ENCODE results near the gene INTS15. TPM values are rescaled to one million over a fixed set of nuclear protein-coding genes. Genes with fewer than 3 reads are reported as not detected.

Gene INTS15
- total and polyA plus RNA-seq, 8 donors, result 12.4 to 23.0 (median 14.8) TPM

GRCh38 chr7:6558837-6559236 lies 31.0 kb upstream of the INTS15 start:
- Histone ChIP-seq H3K27ac (no peak overlapping the region), H3K27me3 (no peaks in the 10 kb centered on the region), H3K9me3 (no peaks in the 10 kb centered on the region), H3K4me1 (no peaks in the 10 kb centered on the region), H3K4me3 (no peak overlapping the region), H3K36me3 (no peaks in the 10 kb centered on the region)
- FAIRE-seq, result no peak
- no peak for TF ChIP-seq CTCF (IDR thresholded peaks at IDR 0.05)
- intact Hi-C loops (cut with DNase I), result no loop called here
- ATAC-seq, result no peak
- DNase-seq, result no peak
- 53 to 55% methylated on average over 6 of the region's 6 CpGs for WGBS, 2 donors

- no peak for ATAC-seq
- intact Hi-C loops (cut with DNase I), result no loop called here
- no peak for DNase-seq
- Histone ChIP-seq H3K27me3 (no peaks in the 10 kb centered on the region), H3K36me3 (no peaks in the 10 kb centered on the region), H3K9me3 (no peaks in the 10 kb centered on the region), H3K4me3 (no peak overlapping the region), H3K4me1 (no peaks in the 10 kb centered on the region), H3K27ac (no peak overlapping the region)
- FAIRE-seq, result no peak
- 19 to 20% methylated on average over 3 of the region's 3 CpGs for WGBS, 2 donors
- TF ChIP-seq CTCF (IDR thresholded peaks at IDR 0.05), result no peak
Observed at GRCh38 chr7:6559896-6560295, 29.9 kb upstream of the INTS15 start.

- intact Hi-C loops (cut with DNase I), result no loop called here
- Histone ChIP-seq H3K27ac (no peak overlapping the region), H3K27me3 (no peaks in the 10 kb centered on the region), H3K36me3 (no peaks in the 10 kb centered on the region), H3K4me1 (no peaks in the 10 kb centered on the region), H3K9me3 (no peaks in the 10 kb centered on the region), H3K4me3 (no peak overlapping the region)
- no peak for FAIRE-seq
- WGBS, 2 donors, result 71 to 89% methylated on average over 1 of the region's 1 CpG
- DNase-seq, result no peak
- TF ChIP-seq CTCF (IDR thresholded peaks at IDR 0.05), result no peak
- no peak for ATAC-seq
Observed at GRCh38 chr7:6562106-6562505, 27.7 kb upstream of the INTS15 start.

- ATAC-seq (no peak), DNase-seq (no peak)
Observed at GRCh38 chr7:6563936-6564770, 25.7 kb upstream of the INTS15 start.

More at GRCh38 chr7:6563936-6564770, 25.7 kb upstream of the INTS15 start:
- Histone ChIP-seq H3K9me3 (no peaks in the 10 kb centered on the region), H3K4me3 (no peak overlapping the region), H3K4me1 (no peaks in the 10 kb centered on the region), H3K27ac (no peak overlapping the region), H3K36me3 (no peaks in the 10 kb centered on the region), H3K27me3 (no peaks in the 10 kb centered on the region)
- no peak for TF ChIP-seq CTCF (IDR thresholded peaks at IDR 0.05)
- intact Hi-C loops (cut with DNase I), result no loop called here
- no peak for FAIRE-seq
- 73 to 82% methylated on average over 12 of the region's 12 CpGs for WGBS, 2 donors

All from pancreas (tissue), 10 donors.